HG03354 (cell line): ENCODE data around the gene FAM98B.

Experiments used
- ATAC-seq: cut with Tn5 transposase; IDR thresholded peaks from one replicate; pipeline ENCODE4 v1.9.1; 2021; ENCODE audit warnings: mild to moderate bottlenecking; ENCODE audit not compliant: unreplicated experiment, poor library complexity, severe bottlenecking

Gene FAM98B

DNA sequence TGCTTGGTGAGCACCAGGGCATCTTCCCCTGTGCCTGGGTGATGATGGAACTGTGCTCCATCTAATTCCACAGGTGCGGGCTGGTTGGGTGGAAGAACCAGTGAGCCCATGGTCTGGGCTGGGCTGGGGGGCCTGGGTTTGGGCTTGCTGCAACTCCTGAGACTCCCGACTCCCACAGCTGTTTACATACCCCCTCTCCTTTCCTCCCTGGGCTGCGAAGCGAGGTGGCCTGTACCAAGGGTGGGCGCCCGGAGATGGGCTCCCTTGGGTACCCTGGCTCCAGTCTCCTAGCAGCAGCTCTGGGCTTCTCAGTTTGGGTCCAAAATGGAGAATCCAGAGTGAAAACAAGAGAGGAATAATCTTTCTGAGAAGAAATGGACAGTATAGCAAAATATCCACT lies 5.6 kb downstream of the FAM98B start:
- ATAC-seq = no peak

DNA sequence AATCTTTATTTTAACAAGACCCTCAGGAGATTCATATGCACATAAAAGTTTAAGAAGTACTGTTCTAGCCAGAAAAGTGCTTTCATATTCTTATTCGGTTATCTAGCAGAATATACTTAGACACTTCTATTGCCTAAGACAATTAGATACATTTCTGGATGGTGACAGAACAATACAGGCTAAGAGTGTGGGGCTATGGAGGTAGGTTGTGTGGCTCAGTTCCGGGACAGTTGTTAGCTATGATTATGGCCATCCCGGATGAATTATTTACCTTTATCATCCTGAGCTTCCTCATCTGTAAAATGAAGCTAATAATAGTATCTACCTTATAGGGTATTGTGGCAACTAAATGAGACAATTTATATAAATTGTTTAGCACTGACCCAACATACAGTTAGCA lies 6.6 kb downstream of the FAM98B start:
- ATAC-seq = no peak

DNA sequence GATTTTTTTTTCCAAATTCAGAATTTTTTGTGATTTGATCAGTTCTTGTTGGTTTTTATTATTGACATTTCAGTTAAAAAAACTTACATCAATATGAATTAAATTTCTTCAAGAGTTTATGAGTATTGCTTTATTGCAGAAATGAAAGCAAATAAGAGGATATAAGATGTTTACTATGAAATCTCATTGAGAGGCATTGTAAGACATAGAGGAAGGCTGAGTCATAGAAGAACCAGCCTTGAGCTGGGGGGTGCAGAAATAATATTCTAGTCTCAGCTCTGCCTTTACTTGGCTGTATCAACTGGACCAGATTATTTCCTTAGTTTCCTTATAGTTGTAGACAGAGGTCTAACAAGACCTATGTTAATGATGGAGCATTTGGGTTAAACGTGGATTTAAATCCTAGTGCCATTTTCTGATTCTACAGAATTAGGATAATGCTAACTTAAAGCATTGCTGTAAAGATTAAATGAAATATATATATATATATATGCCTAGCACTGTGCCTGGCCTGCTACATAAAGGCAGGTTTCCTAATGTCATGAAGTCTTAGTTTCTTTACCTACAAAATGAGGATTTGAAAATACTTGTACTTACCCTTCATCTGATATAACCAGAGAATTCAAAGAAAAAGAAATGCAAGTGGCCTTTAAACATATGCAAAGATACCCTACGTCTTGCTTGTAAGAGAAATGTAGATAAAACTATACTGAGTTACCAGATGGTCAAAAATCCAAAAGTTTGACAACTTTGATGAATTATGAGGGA lies 7.3 kb downstream of the FAM98B start:
- ATAC-seq = peak; percentile 80

DNA sequence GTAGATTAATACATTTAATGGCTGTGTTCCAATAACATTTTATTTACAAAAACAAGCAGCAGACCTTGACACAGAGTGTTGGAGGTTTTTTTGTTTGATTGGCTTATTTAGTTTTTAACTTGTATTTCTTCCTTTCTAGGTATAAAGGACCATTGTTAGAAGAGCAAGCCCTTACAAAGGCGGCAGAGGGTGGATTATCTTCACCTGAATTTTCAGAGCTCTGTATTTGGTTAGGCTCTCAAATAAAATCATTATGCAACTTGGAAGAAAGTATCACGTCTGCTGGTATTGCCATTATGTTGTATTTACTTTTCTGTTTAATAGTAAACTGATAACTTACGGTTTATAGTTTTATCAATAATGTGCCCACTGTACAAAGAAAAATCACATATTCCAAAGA lies 10.0 kb downstream of the FAM98B start:
- no peak for ATAC-seq

DNA sequence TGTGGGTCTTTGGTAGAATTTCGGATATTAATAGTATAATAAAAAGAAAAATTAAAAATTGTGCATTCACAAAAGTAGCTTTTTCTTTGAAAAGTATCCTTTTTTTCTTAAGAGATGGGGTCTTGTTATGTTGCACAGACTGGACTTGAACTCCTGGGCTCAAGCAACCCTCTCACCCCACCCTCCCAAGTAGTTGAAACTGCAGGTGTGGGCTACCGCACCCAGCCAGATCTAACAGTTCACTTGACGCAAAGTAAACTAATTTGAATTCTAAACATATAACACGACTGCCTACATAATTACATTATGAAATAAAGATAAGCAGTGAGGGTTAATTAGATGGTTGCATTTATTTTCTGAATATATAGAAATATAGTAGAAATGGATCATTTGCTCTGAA lies 10.7 kb downstream of the FAM98B start:
- ATAC-seq = no peak

DNA sequence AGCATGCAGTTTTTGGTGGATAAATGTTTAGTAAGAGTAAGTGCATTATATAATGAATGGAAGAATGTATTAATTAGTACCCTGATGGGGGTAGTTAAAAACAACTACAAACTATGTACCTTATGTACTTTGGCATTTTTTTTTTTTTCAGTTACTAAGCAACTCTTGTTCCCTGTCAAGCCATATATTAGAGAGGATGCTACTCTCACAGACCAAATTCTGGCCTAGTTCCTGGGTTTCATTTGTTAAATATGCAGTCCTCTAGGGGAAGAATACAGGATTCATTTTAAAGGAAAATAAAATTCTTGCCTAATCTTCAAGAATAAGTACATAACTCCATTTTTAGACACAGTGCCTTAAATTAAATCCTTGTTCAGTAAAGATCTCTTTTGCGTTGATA lies 16.9 kb downstream of the FAM98B start:
- no peak for ATAC-seq

DNA sequence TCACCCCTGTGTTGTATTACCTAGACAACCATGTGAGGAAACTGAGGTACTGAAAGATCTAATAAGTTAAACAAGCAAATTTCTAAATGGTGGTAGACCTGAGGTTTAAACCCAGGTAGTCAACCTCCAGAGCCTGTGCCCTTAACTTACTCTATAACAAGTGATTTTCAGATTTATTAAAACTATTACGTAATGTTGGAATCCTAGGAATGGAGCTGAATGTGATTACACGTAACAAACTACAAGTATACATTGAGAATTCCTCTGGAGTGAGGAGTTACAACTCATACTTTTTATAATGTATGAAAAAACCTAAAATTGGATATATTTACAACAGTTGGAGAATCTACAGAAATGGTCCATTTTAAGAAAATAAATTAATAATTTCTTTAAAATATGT lies 18.0 kb downstream of the FAM98B start:
- no peak for ATAC-seq

DNA sequence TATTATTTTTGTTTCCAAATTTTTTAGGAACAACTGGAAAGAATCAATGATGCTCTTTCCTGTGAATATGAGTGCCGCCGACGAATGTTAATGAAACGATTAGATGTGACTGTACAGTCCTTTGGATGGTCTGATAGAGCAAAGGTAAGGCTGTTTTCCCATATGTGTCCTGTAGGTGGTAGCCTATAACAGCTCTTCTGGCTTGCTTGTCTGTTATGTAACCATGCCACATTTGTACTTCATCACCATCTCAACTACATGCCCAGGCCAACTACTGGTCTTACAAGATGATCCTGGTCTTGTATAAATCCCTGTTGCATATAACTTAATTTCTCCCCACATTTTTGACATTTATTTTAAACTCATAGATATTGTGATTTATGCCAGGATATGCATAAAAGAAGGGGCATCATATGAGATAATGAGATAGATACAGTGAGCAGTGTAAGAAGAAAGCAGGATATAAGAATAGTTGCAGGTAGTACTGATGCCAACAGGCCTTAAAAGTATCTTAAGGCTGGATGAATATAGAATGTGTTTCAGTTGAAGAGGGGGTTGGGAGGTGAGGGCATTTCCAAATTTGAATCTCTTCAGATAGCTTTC lies 20.3 kb downstream of the FAM98B start:
- ATAC-seq = peak; percentile 98

DNA sequence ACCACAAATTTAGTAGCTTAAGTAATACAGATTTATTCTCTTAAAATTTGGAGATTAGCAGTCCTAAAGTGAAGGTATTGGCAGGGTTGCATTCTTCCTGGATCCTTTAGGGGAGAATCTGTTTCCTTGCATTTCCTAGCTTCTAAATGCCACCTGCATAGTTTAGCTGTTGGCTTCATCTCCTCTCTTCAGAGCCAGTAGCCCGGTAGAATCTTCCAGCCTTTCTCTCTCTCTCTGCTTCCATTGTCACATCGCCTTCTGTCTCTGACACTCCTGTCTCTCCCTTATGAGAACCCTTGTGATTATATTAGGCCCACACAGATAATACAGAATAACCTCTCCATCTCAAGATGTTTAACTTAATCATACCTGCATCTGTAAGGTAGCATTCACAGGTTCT lies 21.4 kb downstream of the FAM98B start:
- no peak for ATAC-seq

DNA sequence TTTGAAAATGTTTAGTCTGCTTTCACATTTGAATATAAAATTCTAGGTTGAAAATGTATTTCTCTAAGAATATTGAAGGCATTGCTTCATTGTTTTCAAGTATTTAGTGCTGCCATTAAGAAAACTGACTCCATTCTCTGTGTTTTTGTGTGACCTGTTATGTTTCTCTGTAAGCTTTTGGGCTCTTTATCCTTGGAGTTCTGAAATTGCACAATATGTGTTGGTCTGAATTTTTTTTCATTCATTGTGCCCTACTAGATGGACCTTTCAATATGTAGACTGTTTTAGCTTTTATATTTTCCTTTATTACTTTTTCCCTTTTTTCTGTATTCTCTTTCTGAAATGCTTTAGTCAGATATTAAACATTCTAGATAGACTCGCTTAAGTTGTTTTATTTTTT lies 22.2 kb downstream of the FAM98B start:
- no peak for ATAC-seq

DNA sequence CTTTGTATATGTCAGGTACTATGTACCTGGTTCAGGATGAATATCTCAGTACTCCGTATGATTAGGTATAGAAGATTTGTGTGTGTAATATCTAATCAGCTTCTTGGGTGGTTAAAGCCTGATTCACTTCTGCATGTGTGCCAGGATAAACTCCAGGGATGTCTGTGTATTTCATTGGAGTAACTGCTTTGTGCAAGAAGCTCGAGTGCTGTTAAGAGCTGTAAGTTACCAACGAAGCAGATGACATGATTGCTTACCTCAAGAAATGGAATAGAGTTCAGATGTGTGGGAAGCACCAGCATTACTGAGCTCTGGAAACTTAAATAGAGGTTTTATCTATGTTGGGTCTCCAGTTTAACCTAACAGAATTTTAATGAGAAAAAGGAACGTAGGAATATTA lies 23.7 kb downstream of the FAM98B start:
- no peak for ATAC-seq

DNA sequence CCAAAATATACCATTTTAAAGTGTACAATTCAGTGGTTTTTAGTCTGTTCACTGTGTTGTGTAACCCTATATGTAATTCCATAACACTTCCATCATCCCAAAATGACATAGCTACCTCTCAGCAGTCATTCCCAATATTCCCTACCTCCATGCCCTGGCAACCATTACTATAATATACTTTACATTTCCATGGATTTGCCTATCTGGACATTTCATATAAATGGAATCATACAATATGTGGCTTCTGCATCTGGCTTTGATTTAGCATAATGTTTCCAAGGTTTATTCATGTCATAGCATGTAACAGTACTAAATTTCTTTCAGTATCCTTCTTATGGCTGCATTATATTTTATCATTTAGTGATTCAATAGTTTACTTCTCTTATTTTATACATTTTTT lies 25.3 kb downstream of the FAM98B start:
- ATAC-seq = no peak

DNA sequence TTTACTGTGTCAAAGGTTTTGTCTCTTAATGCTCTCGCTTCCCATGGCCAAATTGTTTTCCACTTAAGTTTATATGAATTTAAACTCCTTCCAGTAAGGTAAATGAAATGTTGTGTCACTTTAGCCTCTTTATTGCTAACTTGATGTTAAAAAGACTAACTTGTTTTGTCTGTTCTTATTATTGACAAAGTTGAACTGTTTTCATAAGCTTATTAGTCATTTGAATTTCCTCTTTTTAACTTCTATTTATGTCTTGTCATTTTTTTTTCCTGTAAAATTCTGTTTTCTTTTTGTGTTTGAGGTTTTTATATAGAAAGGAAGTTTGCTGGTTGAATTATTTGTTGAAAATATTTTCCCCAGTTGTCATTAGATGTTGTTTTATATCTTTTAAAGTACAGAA lies 25.8 kb downstream of the FAM98B start:
- ATAC-seq = no peak

DNA sequence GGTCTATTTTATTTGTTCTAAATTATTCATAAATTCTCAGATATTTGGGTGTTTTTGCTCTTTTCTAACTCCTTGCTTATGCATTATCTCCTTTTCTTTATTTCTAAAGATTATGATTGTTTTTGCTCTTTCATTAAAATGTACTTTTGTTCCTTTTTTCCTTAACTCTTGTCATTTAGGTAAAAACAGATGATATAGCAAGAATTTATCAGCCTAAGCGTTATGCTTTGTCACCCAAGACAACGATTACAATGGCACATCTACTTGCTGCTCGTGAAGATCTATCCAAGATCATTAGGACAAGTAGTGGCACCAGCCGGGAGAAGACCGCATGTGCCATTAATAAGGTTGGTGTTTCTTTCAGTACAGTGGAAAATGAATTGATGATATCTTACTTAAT lies 27.2 kb downstream of the FAM98B start:
- ATAC-seq = no peak

DNA sequence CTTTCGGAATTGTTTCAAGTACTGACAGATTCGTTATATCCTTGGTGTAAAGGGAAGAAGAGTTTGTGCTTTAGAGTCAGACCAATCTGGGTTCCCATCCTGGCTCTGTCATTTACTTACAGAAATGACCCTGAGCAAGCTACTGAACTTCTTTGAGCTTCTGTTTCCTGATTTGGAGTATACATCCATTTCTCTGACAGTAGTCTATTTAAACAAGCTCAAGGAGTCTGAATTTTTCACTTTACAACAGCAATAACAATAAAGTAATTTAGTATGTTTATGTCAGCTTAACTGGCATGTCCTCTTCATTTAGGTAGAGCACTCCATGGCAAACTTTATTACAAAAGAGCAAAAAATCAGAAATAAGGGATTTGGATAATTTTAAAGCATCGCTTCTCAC lies 27.8 kb downstream of the FAM98B start:
- no peak for ATAC-seq

DNA sequence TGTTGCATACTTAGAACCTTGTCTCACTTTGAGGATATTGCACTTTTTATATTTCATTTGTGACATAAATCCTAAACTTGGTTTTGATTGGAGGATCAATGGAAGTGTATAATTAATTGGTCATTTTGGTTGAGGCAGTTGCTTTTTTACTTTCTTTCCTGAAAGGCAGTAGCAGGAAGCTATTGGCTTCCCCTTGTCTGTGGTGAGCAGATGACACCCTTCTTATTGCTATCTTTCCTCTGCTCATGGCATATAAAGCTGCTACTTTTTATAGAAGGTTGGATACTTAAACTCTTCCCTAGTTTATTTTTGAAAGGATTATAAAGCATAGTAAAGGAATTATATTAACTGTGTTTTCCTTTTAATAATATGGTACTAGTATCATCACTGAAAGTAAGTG lies 28.6 kb downstream of the FAM98B start:
- no peak for ATAC-seq

DNA sequence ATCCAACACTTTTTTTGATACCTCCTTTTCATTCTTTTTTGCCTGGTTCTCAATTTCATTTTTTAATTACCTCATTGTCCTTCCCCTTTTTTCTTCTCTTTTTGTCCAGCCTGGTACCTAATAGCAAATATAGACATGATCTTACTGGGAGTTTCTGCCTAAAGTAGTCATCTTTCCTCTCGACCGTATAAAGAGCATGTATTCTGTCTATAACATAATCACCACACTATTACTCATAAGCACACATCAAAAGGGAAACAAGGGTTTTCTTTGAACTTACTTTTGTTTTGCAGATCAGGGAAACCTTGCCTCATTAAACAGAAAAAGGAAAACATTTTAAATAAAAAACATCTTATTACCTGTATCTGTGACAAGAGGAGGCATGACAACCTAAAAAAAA lies 33.0 kb downstream of the FAM98B start:
- ATAC-seq = no peak

DNA sequence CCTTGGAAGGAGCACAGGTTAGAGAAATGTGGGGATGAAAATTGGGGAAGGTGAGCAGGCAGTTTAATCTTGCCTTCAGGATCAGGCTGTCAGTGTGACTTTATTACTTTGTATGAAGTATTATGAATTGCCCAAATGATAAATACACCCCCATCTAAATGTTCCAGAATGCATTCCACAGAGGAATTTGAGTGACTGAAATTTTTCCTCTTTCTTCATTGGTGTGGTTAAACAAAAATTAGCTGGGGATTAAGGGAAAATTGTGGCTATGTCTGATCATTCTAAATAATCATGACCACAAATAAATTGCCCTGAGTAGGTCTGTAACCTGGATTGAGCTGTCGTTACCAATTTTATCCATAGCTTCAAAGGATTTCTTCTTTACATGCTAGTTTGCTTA lies 33.5 kb downstream of the FAM98B start:
- no peak for ATAC-seq

DNA sequence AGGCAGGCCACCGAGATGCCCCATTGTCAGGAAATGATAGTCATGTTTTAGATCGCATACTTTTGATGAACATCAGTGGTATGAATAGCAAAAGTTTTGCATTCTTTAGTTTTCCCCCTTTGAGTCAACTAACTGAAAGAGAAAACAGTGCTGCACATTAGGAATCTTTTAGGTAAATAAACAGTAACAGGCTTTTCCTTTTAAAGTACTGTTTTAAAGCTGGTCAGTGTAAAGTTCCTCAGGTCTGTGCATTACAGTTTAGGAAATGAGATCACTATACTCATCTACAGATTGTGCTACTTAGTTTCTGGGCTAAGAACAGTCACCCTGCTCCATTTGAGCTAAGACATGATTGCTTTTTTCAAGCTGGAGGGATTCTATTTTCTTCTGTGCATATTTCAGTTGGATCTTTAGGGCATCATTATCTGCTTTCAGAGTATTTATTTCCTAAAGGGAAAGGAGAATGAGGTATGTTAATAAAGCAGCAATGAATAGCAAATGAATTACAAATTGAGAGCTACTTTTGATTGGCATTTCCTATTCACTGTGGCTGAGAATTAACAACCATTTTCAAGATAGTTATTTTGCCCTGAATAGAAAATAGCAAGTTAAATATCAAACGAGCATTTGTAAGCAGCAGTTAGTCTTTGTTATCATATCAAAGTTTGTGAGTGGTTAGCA lies 36.5 kb downstream of the FAM98B start:
- no peak for ATAC-seq

DNA sequence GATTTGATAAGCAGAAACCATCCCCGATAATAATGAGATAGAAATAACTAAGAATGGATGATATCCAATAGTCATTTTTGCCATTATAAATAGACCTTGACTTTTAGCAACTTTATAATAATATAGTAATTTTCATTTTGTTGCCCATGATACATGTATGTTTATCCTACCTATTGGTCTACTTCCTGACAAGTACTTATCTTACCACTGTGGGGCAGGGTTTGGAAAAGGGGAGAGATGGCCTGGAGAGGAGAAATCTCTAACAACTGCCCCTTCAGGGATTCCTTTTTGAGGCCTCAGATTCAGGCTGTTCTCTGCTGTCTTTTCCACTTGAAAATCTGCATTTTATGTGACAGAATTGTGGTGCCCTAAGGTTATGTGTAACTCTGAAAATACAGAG lies 42.2 kb downstream of the FAM98B start:
- no peak for ATAC-seq

DNA sequence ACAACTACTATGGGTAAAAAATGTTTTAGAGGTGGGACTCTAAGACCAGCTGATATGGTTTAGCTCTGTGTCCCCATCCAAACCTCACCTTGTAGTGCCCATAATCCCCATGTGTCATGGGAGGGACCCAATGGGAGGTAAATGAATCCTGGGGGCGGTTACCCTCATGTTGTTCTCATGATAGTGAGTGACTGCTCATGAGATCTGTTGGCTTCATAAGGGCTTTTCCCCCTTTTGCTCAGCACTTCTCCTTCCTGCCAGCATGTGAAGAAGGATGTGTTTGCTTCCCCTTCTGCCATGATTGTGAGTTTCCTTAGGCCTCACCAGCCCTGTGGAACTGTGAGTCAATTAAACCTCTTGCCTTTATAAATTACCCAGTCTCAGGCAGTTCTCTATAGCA lies 45.7 kb downstream of the FAM98B start:
- ATAC-seq = no peak
